RKO (cell line): ENCODE data around the gene SLX1B.
"Not testable (repeated sequence)": the region's sequence is repeated elsewhere in the genome, so short reads cannot be mapped to it uniquely, and the experiment has no call there.

ENCODE experiments used
- DNase-seq: peaks from one replicate; pipeline ENCODE4 v3.0.0-alpha.2; 2016; ENCODE audit warnings: low spot score

Gene SLX1B

DNA sequence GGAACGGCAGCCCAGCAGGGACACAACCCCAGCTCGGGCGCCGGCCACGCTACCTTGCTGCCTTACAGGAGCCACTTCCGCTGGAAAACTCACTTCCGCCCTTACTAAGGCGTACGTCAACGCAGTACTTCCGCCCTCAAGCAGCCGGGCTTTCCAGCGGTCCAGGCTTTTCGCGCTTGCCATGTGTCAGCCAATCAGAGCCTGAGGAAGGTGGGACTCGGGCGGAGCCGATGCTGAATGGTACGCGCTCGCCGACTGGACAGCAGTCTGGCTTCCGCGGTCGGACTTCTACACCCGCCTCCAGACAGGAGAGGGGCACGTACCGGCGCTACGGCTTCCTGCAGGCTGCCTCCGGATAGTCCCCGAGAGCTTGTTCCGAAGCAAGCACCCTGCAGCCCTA is at the start of gene SLX1B, which contains the start of gene BOLA2:
Gene SLX1B (plus strand): TSS at position 265 of the 400 bp plus-strand sequence.
Gene BOLA2 (minus strand): TSS at position 83 of the 400 bp plus-strand sequence. CDS start 98 bp downstream, outside the sequence.
- DNase-seq: not testable (repeated sequence)

DNA sequence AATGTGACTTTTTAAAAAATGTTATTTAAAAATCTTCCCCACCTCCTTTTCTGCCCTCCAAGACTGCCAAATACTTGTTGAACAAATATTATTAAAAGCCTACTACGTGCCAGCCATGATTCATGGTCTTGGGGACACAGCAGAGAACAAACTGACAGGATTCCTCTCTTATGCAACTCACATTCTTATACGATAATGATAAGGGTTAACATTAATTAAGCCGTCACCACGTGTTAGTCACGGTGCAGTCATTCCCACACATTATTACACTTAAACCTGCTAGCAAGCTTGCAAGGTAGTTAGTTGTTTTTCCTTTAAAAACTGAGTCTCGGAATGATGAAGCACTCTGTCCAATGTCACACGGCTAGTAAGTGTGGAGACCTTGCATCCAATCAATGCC is 49.1 kb upstream of the SLX1B start:
- peak; percentile 65 for DNase-seq

- not testable (repeated sequence) for DNase-seq
These were observed 30.7 kb upstream of the SLX1B start for GRCh38 chr16:29423587-29423986.

- DNase-seq: not testable (repeated sequence)
These were observed 28.9 kb upstream of the SLX1B start for GRCh38 chr16:29425390-29425789.

GRCh38 chr16:29453754-29454153 is 579 bp upstream of the SLX1B start:
- DNase-seq: not testable (repeated sequence)

- not testable (repeated sequence) for DNase-seq
These were observed 495 bp downstream of the SLX1B start for GRCh38 chr16:29454828-29455227.

- DNase-seq: not testable (repeated sequence)
These were observed 3.3 kb downstream of the SLX1B start for GRCh38 chr16:29457660-29458059.

DNA sequence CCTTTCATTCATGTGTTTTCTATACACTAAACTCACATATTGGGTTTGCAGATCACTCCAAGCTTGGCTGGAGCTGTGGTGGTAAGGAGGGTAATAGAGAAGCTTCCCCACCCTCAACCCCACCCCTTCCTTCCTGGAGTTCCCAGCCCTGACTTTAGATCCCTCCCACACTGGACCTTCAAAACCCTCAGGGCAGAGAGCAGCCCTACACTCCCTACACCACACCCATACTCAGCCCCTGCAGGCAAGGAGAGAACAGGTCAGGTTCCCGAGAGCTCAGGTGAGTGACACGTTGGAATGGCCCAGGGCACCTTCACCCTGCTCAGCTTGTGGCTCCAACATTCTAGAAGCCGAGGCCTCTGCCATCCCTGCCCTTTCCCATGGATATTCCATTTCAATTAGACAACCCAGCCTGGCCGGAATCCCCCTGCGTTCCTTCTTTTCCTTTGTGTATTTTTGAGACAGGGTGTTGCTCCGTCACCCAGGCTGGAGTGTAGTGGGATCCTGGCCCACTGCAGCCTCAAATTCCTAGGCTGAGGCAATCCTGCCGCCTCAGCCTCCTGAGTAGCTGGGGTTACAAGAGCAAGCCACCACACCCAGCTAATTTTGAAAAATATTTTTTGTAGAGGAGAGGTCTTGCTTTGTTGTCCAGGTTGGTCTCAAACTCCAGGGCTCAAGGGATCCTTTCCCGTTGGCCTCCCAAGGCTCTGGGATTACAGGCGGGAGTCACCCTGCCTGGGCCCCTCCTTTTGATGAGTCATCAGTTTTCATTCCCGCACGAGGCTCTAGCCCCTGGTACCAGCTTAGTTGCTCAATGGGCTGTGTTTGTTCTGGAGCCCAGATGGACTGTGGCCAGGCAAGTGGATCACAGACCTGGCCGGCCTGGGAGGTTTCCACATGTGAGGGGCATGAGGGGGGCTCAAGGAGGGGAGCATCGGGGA is 5.6 kb downstream of the SLX1B start, which contains the start of gene SULT1A4:
Gene SULT1A4 (plus strand): TSS at position 208 of the 941 bp plus-strand sequence. CDS start 1,473 bp downstream, outside the sequence.
- DNase-seq: not testable (repeated sequence)

DNA sequence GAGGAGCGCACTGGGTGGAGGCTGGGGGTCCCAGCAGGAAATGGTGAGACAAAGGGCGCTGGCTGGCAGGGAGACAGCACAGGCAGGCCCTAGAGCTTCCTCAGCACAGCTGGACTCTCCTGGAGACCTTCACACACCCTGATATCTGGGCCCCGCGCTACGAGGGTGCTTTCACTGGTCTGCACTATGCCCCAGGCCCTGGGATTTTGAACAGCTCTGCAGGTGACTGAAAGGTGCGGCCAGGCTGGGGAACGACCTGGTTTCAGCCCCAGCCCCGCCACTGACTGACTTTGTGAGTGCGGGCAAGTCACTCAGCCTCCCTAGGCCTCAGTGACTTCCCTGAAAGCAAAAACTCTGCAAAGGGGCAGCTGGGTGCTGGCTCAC is 6.3 kb downstream of the SLX1B start:
- DNase-seq: not testable (repeated sequence)

DNA sequence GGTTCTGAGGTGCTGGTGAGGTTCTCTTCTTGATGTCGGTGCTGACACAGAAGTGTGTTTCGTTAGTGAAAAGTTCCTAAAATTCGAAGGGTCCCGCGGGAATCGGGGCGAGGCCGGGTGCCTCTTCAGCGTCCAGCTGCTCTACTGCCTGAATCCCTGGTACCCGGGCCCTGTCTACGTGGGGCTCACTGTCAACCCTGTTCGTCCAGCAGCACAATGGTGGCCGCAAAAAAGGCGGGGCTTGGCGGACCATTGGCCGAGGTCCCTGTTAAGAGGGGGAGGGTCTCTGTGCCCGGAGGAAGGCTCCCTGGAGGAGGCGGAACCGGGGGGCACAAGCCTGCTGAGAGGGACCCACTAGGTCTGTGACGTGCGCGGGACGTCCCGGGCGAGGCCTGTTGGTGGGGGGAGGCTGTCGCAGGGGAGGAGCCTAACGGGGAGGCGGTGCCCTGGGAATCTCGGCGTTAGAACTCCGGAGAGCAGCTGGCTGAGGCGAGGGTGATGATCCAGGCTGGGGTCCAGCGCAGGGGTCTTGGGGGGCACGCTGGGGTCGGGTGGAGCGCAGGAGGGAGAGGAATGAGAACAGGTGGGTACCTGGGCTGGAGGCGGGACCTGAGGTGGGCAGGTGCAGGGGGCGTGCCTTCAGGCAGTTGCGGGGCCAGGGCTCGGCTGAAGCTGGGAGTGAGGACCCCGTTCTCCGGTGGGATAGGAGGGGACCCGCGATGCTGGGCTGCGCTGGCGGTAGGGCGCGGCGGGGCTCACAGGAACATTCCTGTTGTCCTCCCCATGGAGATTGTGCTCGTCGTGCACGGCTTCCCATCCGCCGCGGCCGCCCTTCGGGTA is 11.9 kb downstream of the SLX1B start:
- not testable (repeated sequence) for DNase-seq

- DNase-seq: not testable (repeated sequence)
These were observed 12.6 kb downstream of the SLX1B start for GRCh38 chr16:29466904-29467303.

GRCh38 chr16:29467654-29468366 is 13.5 kb downstream of the SLX1B start:
- not testable (repeated sequence) for DNase-seq

DNA sequence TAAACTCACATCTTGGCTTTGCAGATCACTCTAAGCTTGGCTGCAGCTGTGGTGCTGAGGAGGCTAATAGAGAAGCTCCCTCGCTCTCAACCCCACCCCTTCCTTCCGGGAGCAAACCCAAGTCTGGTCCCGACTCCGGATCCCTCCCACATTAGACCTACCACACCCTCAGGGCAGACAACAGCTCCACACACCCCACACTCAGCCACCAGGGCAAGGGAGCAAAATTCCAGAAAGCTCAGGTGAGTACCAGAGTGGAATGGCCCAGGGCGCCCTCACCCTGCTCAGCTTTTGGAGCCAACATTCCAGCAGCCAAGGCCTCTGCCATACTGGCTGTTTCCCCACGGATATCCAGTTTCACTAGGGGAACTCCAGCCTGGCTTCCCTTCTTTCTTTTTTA is 15.3 kb downstream of the SLX1B start:
- not testable (repeated sequence) for DNase-seq

DNA sequence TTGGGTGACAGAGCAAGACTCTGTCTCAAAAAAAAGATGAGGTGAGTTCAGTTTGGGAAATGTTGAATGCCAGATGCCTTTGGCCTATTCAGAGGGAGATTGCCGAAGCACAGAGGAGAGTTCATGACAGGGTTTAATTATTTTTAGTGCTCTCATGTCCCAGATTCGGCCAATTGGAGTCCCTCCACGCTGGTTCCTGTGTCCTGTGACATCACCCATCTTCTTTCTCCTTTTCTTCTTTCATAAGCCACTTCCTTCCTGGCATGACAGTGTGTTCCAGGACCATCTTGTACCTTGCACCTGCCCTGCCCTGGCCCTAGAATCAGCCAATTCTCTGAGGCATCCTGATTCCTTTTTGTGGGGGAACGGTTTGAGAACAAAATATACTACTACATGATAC is 17.7 kb downstream of the SLX1B start:
- not testable (repeated sequence) for DNase-seq

DNA sequence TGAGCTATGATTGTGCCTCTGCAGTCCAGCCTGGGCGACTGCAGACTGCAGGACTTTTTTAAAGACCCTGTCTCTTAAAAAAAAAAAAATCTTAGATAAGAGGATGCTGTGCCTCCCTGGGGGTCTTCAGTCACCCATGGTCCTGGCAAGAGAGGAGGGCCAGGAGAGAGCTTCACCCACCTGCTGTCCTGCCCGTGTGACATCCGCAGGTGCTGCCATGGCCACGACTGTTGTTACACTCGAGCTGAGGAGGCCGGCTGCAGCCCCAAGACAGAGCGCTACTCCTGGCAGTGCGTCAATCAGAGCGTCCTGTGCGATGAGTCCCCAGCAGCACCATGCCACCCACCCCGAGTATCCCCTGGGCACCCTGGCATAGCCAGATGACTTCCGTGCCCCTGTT is 27.9 kb downstream of the SLX1B start:
- DNase-seq: not testable (repeated sequence)

DNA sequence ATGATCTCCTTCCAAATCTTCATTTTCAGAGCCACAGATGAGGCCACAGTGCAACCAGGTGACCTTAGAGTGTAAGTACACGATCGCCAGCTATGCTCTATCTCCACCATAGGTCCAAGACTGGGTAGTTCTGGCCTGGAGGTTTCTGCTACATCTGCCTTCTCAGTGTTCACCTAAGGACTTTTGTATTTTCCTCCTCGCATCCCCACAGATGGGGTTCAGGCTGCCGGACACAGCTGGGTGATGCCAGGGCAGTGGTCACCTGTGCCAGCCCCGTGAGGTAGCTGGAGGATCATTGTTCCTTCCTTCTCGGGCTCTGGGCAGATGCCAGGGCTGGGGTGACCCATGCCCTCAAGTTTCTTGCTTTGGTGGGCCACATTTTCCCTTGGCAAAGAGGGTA is 52.0 kb downstream of the SLX1B start, which contains the start of gene NPIPB12:
Gene NPIPB12 (minus strand): TSS at position 101 of the 400 bp plus-strand sequence.
- not testable (repeated sequence) for DNase-seq
